IMR-90 (cell line): ENCODE data around the gene TXNDC8. TPM values are rescaled to one million over a fixed set of nuclear protein-coding genes. Genes with fewer than 3 reads are reported as not detected.

Experiments
- ATAC-seq: fragments of 200-7000 bp; cut with Tn5 transposase; 2 replicates; pipeline ENCODE4 v1.9.1; 2020; ENCODE audit warnings: low read depth, mild to moderate bottlenecking, moderate library complexity
- BruUV-seq: library from RNA; stranded (reverse); fragments of 400-500 nt; replicated peaks from 2 replicates; lab custom pipeline; 2021; lab: Mats Ljungman, UMichigan
- CTCF ChIA-PET: fragments of 300-600 bp; formaldehyde crosslinking; extraction: SDS; loops from one replicate; lab custom pipeline; 2021; ENCODE audit warnings: antibody characterized with exemption; lab: Yijun Ruan, JAX
- POLR2A ChIA-PET: fragments of 300-600 bp; sonication (Branson Sonifier 250); formaldehyde crosslinking; loops from one replicate; lab custom pipeline; 2022; ENCODE audit warnings: antibody characterized with exemption; ENCODE audit not compliant: unreplicated experiment; lab: Charles Lee
- DNase-seq: peaks from one replicate; pipeline ENCODE4 v3.0.0; 2013
- H2AFZ ChIP-seq: replicated peaks from 2 replicates; pipeline ENCODE3; 2013; ENCODE audit warnings: low read length, mild to moderate bottlenecking; ENCODE audit not compliant: poor library complexity
- H2AK5ac ChIP-seq: 2 replicates; pipeline ENCODE4 v1.6.1; 2013; ENCODE audit warnings: low read depth, low read length, inconsistent platforms
- H2AK9ac ChIP-seq: replicated peaks from 2 replicates; pipeline ENCODE3; 2013; ENCODE audit warnings: mild to moderate bottlenecking, low read depth, low read length, moderate library complexity; ENCODE audit not compliant: poor library complexity
- H2BK120ac ChIP-seq: 2 replicates; pipeline ENCODE4 v1.6.1; 2013; ENCODE audit warnings: low read depth, low read length, inconsistent platforms
- H2BK15ac ChIP-seq: 3 replicates; pipeline ENCODE4 v1.6.1; 2013; ENCODE audit warnings: low read depth, low read length, inconsistent platforms
- H2BK20ac ChIP-seq: 2 replicates; pipeline ENCODE4 v1.6.1; 2013; ENCODE audit warnings: low read depth, mild to moderate bottlenecking, inconsistent platforms, low read length, moderate library complexity
- H2BK5ac ChIP-seq: 2 replicates; pipeline ENCODE4 v1.6.1; 2013; ENCODE audit warnings: mild to moderate bottlenecking, low read depth, low read length, inconsistent platforms; ENCODE audit not compliant: poor library complexity, severe bottlenecking
- H3K14ac ChIP-seq: replicated peaks from 2 replicates; pipeline ENCODE4 v1.6.1; 2013; ENCODE audit warnings: low read depth, low read length, inconsistent platforms
- H3K18ac ChIP-seq: 2 replicates; pipeline ENCODE4 v1.6.1; 2013; ENCODE audit warnings: low read depth, low read length, control low read depth
- H3K23ac ChIP-seq: 2 replicates; pipeline ENCODE4 v1.6.1; 2013; ENCODE audit warnings: low read depth, low read length, inconsistent platforms
- H3K27ac ChIP-seq: 2 replicates; pipeline ENCODE4 v1.5.1; 2013; ENCODE audit warnings: mild to moderate bottlenecking, control low read depth, low read length; ENCODE audit not compliant: insufficient read depth
- H3K27me3 ChIP-seq: 2 replicates; pipeline ENCODE4 v1.6.1; 2013; ENCODE audit warnings: low read length; ENCODE audit not compliant: control insufficient read depth, insufficient read depth
- H3K36me3 ChIP-seq: 2 replicates; pipeline ENCODE4 v1.6.1; 2013; ENCODE audit warnings: low read length, mixed read lengths; ENCODE audit not compliant: control insufficient read depth, insufficient read depth
- H3K4ac ChIP-seq: 2 replicates; pipeline ENCODE4 v1.6.1; 2013; ENCODE audit warnings: low read depth, low read length, inconsistent platforms
- H3K4me1 ChIP-seq: 2 replicates; pipeline ENCODE4 v1.6.1; 2013; ENCODE audit warnings: low read length, mixed read lengths; ENCODE audit not compliant: control insufficient read depth, insufficient read depth
- H3K4me2 ChIP-seq: 2 replicates; pipeline ENCODE4 v1.6.1; 2013; ENCODE audit warnings: low read depth, mild to moderate bottlenecking, control low read depth, low read length, moderate library complexity
- H3K4me3 ChIP-seq: 2 replicates; pipeline ENCODE4 v1.5.1; 2013; ENCODE audit warnings: low read depth, mild to moderate bottlenecking, control low read depth, low read length, moderate library complexity; ENCODE audit not compliant: insufficient read depth
- H3K56ac ChIP-seq: 2 replicates; pipeline ENCODE4 v1.6.1; 2013; ENCODE audit warnings: low read length, inconsistent platforms; ENCODE audit not compliant: insufficient read depth; ENCODE audit errors: extremely low read depth
- H3K79me1 ChIP-seq, 2 experiments: 2 replicates each; pipeline ENCODE4 v1.6.1; 2013; ENCODE audit warnings: low read length in 2 of 2, inconsistent platforms in 1 of 2, low read depth in 1 of 2
- H3K9ac ChIP-seq: 2 replicates; pipeline ENCODE4 v1.6.1; 2013; ENCODE audit warnings: low read depth, low read length, control low read depth
- H3K9me1 ChIP-seq: 2 replicates; pipeline ENCODE4 v1.6.1; 2013; ENCODE audit warnings: low read length, inconsistent platforms; ENCODE audit not compliant: insufficient read depth
- H3K9me3 ChIP-seq: 2 replicates; pipeline ENCODE4 v1.6.1; 2013; ENCODE audit warnings: low read length; ENCODE audit not compliant: control insufficient read depth, insufficient read depth
- H4K20me1 ChIP-seq: 2 replicates; pipeline ENCODE4 v1.6.1; 2013; ENCODE audit warnings: low read length, inconsistent platforms; ENCODE audit not compliant: insufficient read depth
- H4K5ac ChIP-seq: 2 replicates; pipeline ENCODE4 v1.6.1; 2013; ENCODE audit warnings: mild to moderate bottlenecking, low read depth, low read length, control low read depth
- H4K8ac ChIP-seq, 2 experiments: 2 replicates each; pipeline ENCODE4 v1.6.1; 2013; ENCODE audit warnings: low read depth in 2 of 2, low read length in 2 of 2, control low read depth in 1 of 2, inconsistent platforms in 1 of 2
- H4K91ac ChIP-seq: 2 replicates; pipeline ENCODE4 v1.6.1; 2013; ENCODE audit warnings: low read depth, low read length, inconsistent platforms; ENCODE audit not compliant: insufficient read depth
- BHLHE40 ChIP-seq: fragments of 150-350 bp; IDR thresholded peaks from 2 replicates; pipeline ENCODE4 v1.6.1; 2016; ENCODE audit warnings: mild to moderate bottlenecking, low read depth, low read length
- CEBPB ChIP-seq: IDR thresholded peaks from 2 replicates; pipeline ENCODE4 v1.6.1; 2012; ENCODE audit warnings: low read depth, low read length, improper control_type of control experiment
- CHD1 ChIP-seq: IDR thresholded peaks from 2 replicates; pipeline ENCODE4 v1.6.1; 2012; ENCODE audit warnings: low read depth, low read length, improper control_type of control experiment
- FOS ChIP-seq: fragments of 150-350 bp; IDR thresholded peaks from 2 replicates; pipeline ENCODE4 v1.6.1; 2016; ENCODE audit warnings: low read depth, low read length
- MAFK ChIP-seq: IDR thresholded peaks from 2 replicates; pipeline ENCODE4 v1.6.1; 2012; ENCODE audit warnings: low read depth, low read length, improper control_type of control experiment
- MAZ ChIP-seq: IDR thresholded peaks from 2 replicates; pipeline ENCODE4 v1.6.1; 2012; ENCODE audit warnings: low read depth, mild to moderate bottlenecking, low read length, improper control_type of control experiment, moderate library complexity, borderline replicate concordance
- MXI1 ChIP-seq: IDR thresholded peaks from 2 replicates; pipeline ENCODE4 v1.6.1; 2012; ENCODE audit warnings: low read depth, mild to moderate bottlenecking, low read length, moderate library complexity, borderline replicate concordance
- NFE2L2 ChIP-seq: fragments of 150-350 bp; IDR thresholded peaks from 2 replicates; pipeline ENCODE4 v1.6.1; 2016; ENCODE audit warnings: low read depth, mild to moderate bottlenecking, low read length
- POLR2A ChIP-seq: IDR thresholded peaks from 2 replicates; pipeline ENCODE4 v1.6.1; 2012; ENCODE audit warnings: mild to moderate bottlenecking, low read depth, low read length
- RAD21 ChIP-seq: IDR thresholded peaks from 2 replicates; pipeline ENCODE4 v1.6.1; 2012; ENCODE audit warnings: low read length, improper control_type of control experiment
- RCOR1 ChIP-seq: IDR thresholded peaks from 2 replicates; pipeline ENCODE4 v1.6.1; 2012; ENCODE audit warnings: mild to moderate bottlenecking, low read length, improper control_type of control experiment; ENCODE audit not compliant: insufficient replicate concordance
- RFX5 ChIP-seq: IDR thresholded peaks from 2 replicates; pipeline ENCODE4 v1.8.0; 2012; ENCODE audit warnings: low read depth, mild to moderate bottlenecking, low read length, moderate library complexity
- SMC3 ChIP-seq: fragments of 150-350 bp; IDR thresholded peaks from 2 replicates; pipeline ENCODE4 v1.6.1; 2016; ENCODE audit warnings: low read depth, mild to moderate bottlenecking, antibody characterized with exemption, low read length, moderate library complexity
- WGBS, 2 experiments: methylation state at CpG; one replicate each; pipeline versions ENCODE4 v1.1.5 to v1.1.7; 2013; ENCODE audit warnings: missing lambda C conversion rate in 2 of 2; ENCODE audit not compliant: insufficient read length in 1 of 2; ENCODE audit errors: extremely low coverage in 2 of 2; 5-methylcytosine and 5-hydroxymethylcytosine counted together
- dilution Hi-C: fragments of 300-500 bp; cut with HindIII; formaldehyde crosslinking; loops from one replicate; pipeline ENCODE4 v1.14.3; 2018; ENCODE audit warnings: low sequenced_read_pairs; ENCODE audit not compliant: unreplicated experiment
- in situ Hi-C: fragments of 300-500 bp; cut with MboI; formaldehyde crosslinking; loops from 3 replicates; pipeline ENCODE4 v1.14.3; 2019; ENCODE audit warnings: low sequenced_read_pairs, inconsistent platforms, mixed read lengths
- intact Hi-C: fragments of 100-400 bp; cut with micrococcal nuclease; formaldehyde crosslinking; loops from 2 replicates; pipeline ENCODE4 v1.10.0; 2022
- polyA plus RNA-seq, 3 experiments: library from polyadenylated mRNA; depleted of rRNA; stranded (reverse); fragments of >200 nt; gene quantifications; 2 replicates each; pipeline ENCODE4 v1.2.3, GENCODE V29; 2012; ENCODE audit warnings: low replicate concordance in 1 of 3
- total RNA-seq: library from RNA; depleted of rRNA; stranded (reverse); fragments of >200 nt; gene quantifications from 2 replicates; pipeline ENCODE4 v1.2.3, GENCODE V29; 2012
- TF ChIP-seq, protein P1 (sequence below): fragments of 150-350 bp; IDR thresholded peaks from 2 replicates; pipeline ENCODE4 v1.6.1; 2017; ENCODE audit warnings: mild to moderate bottlenecking, antibody characterized with exemption, low read length, low read depth
- TF ChIP-seq, protein P2 (sequence below): conservative IDR thresholded peaks from 2 replicates; pipeline ENCODE4 v1.5.1; 2012; ENCODE audit warnings: mild to moderate bottlenecking, low read depth, low read length, improper control_type of control experiment
- TF ChIP-seq, protein P3 (sequence below): fragments of 150-350 bp; IDR thresholded peaks from 2 replicates; pipeline ENCODE4 v1.6.1; 2016; ENCODE audit warnings: low read depth, mild to moderate bottlenecking, low read length, moderate library complexity, borderline replicate concordance

The TXNDC8 gene
- total and polyA plus RNA-seq, 2 of the 4 experiments (the other 2 are of a cell fraction): not detected

DNA sequence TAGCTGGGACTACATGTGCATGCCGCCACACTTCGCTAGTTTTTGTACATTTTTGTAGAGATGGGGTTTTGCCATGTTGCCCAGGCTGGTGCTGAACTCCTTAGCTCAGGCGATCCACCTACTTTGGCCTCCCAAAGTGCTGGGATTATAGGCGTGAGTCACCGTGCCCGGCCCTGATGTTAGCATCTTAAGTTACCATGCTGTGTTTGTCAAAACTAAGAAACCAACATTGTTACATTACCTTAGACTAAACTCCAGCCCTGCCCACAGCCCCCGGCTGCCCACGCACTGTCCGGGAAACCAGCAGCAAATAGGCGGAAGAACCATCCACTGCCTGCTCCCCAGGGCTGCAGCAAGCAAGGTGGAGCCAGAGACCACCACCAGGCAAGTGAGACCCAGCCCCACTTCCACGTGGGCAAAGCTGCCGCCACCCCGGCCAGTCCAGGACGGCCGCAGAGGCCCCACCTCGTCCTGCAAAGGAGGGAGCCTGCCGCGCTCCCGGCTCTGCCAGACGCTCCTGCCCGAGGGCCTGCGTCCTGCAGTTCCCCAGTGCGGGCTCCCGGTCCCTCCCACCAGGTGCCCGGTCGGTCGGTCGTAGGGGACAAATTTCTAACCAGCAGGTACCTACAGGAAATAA, 45.6 kb downstream of the TXNDC8 start:
- no peak overlapping the region for H3K56ac ChIP-seq
- H3K27ac ChIP-seq: no peak overlapping the region
- no peaks in the 10 kb centered on the region for H3K36me3 ChIP-seq
- H2BK15ac ChIP-seq: no peak overlapping the region
- no peak overlapping the region for H4K91ac ChIP-seq
- no peaks in the 10 kb centered on the region for H4K20me1 ChIP-seq
- ATAC-seq (no peak), DNase-seq (no peak)
- no peak overlapping the region for H2AK5ac ChIP-seq
- intact Hi-C loops (no loop called here), in situ Hi-C loops (loop anchor here (25.0 kb wide), 1 partner anchor 320 kb away; no protein-coding TSS in a partner anchor), dilution Hi-C loops (no loop called here)
- no peak overlapping the region for H3K18ac ChIP-seq
- no peak overlapping the region for H4K5ac ChIP-seq
- no peak overlapping the region for H3K4ac ChIP-seq
- H2AK9ac ChIP-seq: no peak overlapping the region
- no peak overlapping the region for H2BK5ac ChIP-seq
- CTCF ChIA-PET: no interaction called here
- H3K9ac ChIP-seq: no peak overlapping the region
- H2BK120ac ChIP-seq: no peak overlapping the region
- no peak overlapping the region for H3K14ac ChIP-seq
- H3K79me1 ChIP-seq: no peaks in the 10 kb centered on the region
- no peaks in the 10 kb centered on the region for H3K4me1 ChIP-seq
- BruUV-seq: no TSS peak
- no peak overlapping the region for H2BK20ac ChIP-seq
- H3K4me2 ChIP-seq: no peak overlapping the region
- no peaks in the 10 kb centered on the region for H3K9me3 ChIP-seq
- no peak overlapping the region for H3K23ac ChIP-seq
- no peak overlapping the region for H4K8ac ChIP-seq
- no peak overlapping the region for H3K4me3 ChIP-seq
- POLR2A ChIA-PET: no interaction called here
- H3K27me3 ChIP-seq: peaks cover 8% of the 10 kb centered on the region; the same call in 1 of the 2 replicates
- WGBS, 2 experiments: 95% methylated on average over 4 of the region's 28 CpGs; no CpG with 5 or more reads in 1 of the 2 experiments
- H2AFZ ChIP-seq: no peak overlapping the region
- TF ChIP-seq, protein P1, sequence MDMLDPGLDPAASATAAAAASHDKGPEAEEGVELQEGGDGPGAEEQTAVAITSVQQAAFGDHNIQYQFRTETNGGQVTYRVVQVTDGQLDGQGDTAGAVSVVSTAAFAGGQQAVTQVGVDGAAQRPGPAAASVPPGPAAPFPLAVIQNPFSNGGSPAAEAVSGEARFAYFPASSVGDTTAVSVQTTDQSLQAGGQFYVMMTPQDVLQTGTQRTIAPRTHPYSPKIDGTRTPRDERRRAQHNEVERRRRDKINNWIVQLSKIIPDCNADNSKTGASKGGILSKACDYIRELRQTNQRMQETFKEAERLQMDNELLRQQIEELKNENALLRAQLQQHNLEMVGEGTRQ: no peak
- TF ChIP-seq RCOR1: no peak
- no peak for TF ChIP-seq CHD1
- TF ChIP-seq RFX5: no peak
- TF ChIP-seq RAD21: no peak
- no peak for TF ChIP-seq BHLHE40
- no peak for TF ChIP-seq MAZ
- no peak for TF ChIP-seq NFE2L2
- no peak for TF ChIP-seq POLR2A
- no peak for TF ChIP-seq MXI1
- no peak for TF ChIP-seq FOS
- TF ChIP-seq SMC3: no peak
- TF ChIP-seq MAFK: no peak
- TF ChIP-seq, protein P2, sequence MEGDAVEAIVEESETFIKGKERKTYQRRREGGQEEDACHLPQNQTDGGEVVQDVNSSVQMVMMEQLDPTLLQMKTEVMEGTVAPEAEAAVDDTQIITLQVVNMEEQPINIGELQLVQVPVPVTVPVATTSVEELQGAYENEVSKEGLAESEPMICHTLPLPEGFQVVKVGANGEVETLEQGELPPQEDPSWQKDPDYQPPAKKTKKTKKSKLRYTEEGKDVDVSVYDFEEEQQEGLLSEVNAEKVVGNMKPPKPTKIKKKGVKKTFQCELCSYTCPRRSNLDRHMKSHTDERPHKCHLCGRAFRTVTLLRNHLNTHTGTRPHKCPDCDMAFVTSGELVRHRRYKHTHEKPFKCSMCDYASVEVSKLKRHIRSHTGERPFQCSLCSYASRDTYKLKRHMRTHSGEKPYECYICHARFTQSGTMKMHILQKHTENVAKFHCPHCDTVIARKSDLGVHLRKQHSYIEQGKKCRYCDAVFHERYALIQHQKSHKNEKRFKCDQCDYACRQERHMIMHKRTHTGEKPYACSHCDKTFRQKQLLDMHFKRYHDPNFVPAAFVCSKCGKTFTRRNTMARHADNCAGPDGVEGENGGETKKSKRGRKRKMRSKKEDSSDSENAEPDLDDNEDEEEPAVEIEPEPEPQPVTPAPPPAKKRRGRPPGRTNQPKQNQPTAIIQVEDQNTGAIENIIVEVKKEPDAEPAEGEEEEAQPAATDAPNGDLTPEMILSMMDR: no peak
- TF ChIP-seq CEBPB: no peak
- TF ChIP-seq, protein P3, sequence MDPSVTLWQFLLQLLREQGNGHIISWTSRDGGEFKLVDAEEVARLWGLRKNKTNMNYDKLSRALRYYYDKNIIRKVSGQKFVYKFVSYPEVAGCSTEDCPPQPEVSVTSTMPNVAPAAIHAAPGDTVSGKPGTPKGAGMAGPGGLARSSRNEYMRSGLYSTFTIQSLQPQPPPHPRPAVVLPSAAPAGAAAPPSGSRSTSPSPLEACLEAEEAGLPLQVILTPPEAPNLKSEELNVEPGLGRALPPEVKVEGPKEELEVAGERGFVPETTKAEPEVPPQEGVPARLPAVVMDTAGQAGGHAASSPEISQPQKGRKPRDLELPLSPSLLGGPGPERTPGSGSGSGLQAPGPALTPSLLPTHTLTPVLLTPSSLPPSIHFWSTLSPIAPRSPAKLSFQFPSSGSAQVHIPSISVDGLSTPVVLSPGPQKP: no peak
- no peaks in the 10 kb centered on the region for H3K9me1 ChIP-seq
